Lung (tissue), 12 donors: Measurements from ENCODE around the gene TGFBRAP1. TPM values are rescaled to one million over a fixed set of nuclear protein-coding genes. Genes with fewer than 3 reads are reported as not detected.
A peak's percentile ranks its signal among the peaks of the same experiment; 100 is the strongest.

Experiments used
- ATAC-seq: fragments of 200-7000 bp; cut with Tn5 transposase; one replicate; pipeline ENCODE4 v1.9.1; 2020; ENCODE audit warnings: moderate number of reproducible peaks; ENCODE audit not compliant: insufficient read depth, low FRiP score
- DNase-seq, 3 donors: peaks; one replicate each; pipeline ENCODE4 v3.0.0-alpha.2; 2013 to 2017
- H3K27ac ChIP-seq, 2 donors: one replicate each; pipeline ENCODE4 v1.5.1; 2013; ENCODE audit warnings: mild to moderate bottlenecking in 2 of 2, moderate library complexity in 2 of 2, control low read depth in 1 of 2, inconsistent platforms in 1 of 2, low read depth in 1 of 2, low read length in 1 of 2
- H3K27me3 ChIP-seq, 3 donors: one replicate each; pipeline ENCODE4 v1.5.1; 2013; ENCODE audit warnings: low read length in 2 of 3; ENCODE audit not compliant: control insufficient read depth in 3 of 3, insufficient read depth in 3 of 3
- H3K36me3 ChIP-seq, 4 donors: one replicate each; pipeline ENCODE4 v1.5.1; 2013; ENCODE audit warnings: low read length in 4 of 4, mild to moderate bottlenecking in 1 of 4, moderate library complexity in 1 of 4; ENCODE audit not compliant: control insufficient read depth in 4 of 4, insufficient read depth in 4 of 4
- H3K4me1 ChIP-seq, 5 donors: one replicate each; pipeline ENCODE4 v1.5.1; 2013; ENCODE audit warnings: low read length in 5 of 5, mild to moderate bottlenecking in 2 of 5, moderate library complexity in 1 of 5; ENCODE audit not compliant: control insufficient read depth in 5 of 5, insufficient read depth in 5 of 5
- H3K4me3 ChIP-seq: one replicate; pipeline ENCODE4 v1.5.1; 2013; ENCODE audit warnings: mild to moderate bottlenecking, control low read depth, moderate library complexity
- H3K9ac ChIP-seq, 2 donors: one replicate each; pipeline ENCODE4 v1.5.1; 2013; ENCODE audit warnings: low read length in 2 of 2, control low read depth in 1 of 2; ENCODE audit not compliant: insufficient read depth in 1 of 2
- H3K9me3 ChIP-seq, 4 donors: one replicate each; pipeline ENCODE4 v1.5.1; 2013; ENCODE audit warnings: low read length in 3 of 4, mild to moderate bottlenecking in 1 of 4, moderate library complexity in 1 of 4; ENCODE audit not compliant: control insufficient read depth in 4 of 4, insufficient read depth in 3 of 4
- WGBS, 2 donors: extraction: QIAGEN DNeasy Blood & Tissue Kit; methylation state at CpG; one replicate each; pipeline ENCODE4 v1.1.7; 2013; 5-methylcytosine and 5-hydroxymethylcytosine counted together
- polyA plus RNA-seq, 2 donors: library from polyadenylated mRNA; stranded (reverse); fragments of 200-250 nt; gene quantifications; one replicate each; pipeline ENCODE4 v1.2.1, GENCODE V29; 2013
- total RNA-seq, 2 donors: library from RNA; depleted of rRNA in 1 of 2; stranded (reverse); fragments of >200 nt in 1 of 2; gene quantifications; one replicate each; pipeline ENCODE4 v1.2.1, GENCODE V29; 2014 to 2021
- TF ChIP-seq, protein P1 (sequence below): IDR thresholded peaks from 2 replicates; pipeline ENCODE4 v1.5.1; 2012; ENCODE audit warnings: mild to moderate bottlenecking; ENCODE audit errors: control extremely low read depth, extremely low read depth
- donor health status: control.
- donor health status: control.
- donor health status: Bipolar disorder and iron deficiency.
- donor health status: healthy.
- donor health status: DM: yes; HTN: yes; CAD: no.

The TGFBRAP1 gene
- total and polyA plus RNA-seq, 4 donors: 4.0 to 19.7 (median 12.0) TPM

DNA sequence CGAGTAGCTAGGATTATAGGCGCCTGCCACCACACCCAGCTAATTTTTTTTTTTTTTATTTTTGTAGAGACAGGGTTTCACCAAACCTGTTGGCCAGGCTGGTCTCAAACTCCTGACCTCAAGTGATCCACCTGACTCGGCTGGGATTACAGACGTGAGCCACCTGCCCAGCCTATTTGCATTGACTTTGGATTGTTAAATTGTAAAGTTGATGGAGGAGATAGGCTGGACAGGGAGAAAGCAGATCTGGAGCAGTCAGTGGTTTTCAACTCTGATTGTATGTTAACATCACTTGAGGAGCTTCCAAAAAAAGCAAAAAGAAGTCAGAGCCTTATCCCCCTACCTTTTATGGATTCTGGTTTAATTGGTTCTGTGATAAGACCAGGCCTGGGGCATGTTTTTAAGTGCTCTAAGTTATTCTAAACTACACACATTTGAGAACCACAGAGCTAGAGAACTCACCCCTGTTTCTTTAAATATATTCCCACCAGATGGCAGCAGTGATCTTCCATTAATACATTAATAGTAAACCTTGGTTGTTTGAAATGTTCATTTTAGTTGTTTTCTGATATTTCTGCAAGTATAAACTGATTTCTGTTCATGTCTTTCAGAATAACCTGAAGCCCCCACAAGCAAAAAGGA lies 15.3 kb upstream of the TGFBRAP1 start:
- no peaks in the 10 kb centered on the region for H3K9me3 ChIP-seq

DNA sequence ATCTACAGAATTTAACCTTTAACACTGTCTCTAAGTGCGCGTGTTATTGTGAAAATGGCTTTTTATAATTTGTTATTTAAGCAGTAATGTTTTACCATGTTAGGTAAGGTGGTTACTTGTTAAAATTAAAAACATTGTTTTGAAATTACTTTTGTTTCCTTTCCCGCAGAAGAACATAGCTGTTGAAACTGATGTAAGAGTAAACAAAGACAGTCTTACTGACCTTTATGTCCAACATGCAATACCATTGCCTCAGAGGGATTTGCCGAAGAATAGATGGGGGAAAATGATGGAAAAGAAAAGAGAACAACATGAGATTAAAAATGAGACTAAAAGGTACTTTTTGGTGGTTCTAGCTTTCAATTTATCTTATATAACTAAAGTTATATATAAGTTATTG lies 9.9 kb upstream of the TGFBRAP1 start:
- ATAC-seq (no peak), DNase-seq (no peak)
- Histone ChIP-seq H3K4me3 (no peak overlapping the region), H3K36me3 (peaks cover 5 to 14% (median 11%) of the 10 kb centered on the region in 4 donors), H3K27me3 (no peaks in the 10 kb centered on the region), H3K9me3 (no peaks in the 10 kb centered on the region), H3K27ac (no peak overlapping the region), H3K9ac (no peak overlapping the region), H3K4me1 (peaks cover 4 to 24% (median 8%) of the 10 kb centered on the region in 5 donors)
- WGBS, 2 donors: 84 to 89% methylated on average over 4 of the region's 4 CpGs
- TF ChIP-seq, protein P1, sequence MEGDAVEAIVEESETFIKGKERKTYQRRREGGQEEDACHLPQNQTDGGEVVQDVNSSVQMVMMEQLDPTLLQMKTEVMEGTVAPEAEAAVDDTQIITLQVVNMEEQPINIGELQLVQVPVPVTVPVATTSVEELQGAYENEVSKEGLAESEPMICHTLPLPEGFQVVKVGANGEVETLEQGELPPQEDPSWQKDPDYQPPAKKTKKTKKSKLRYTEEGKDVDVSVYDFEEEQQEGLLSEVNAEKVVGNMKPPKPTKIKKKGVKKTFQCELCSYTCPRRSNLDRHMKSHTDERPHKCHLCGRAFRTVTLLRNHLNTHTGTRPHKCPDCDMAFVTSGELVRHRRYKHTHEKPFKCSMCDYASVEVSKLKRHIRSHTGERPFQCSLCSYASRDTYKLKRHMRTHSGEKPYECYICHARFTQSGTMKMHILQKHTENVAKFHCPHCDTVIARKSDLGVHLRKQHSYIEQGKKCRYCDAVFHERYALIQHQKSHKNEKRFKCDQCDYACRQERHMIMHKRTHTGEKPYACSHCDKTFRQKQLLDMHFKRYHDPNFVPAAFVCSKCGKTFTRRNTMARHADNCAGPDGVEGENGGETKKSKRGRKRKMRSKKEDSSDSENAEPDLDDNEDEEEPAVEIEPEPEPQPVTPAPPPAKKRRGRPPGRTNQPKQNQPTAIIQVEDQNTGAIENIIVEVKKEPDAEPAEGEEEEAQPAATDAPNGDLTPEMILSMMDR: no peak

More for the DNA sequence above, 15.3 kb upstream of the TGFBRAP1 start:
- DNase-seq: peak in 2 of 3 donors; percentile 66 to 74
- H3K9ac ChIP-seq: no peak overlapping the region
- no peak overlapping the region for H3K4me3 ChIP-seq
- no peaks in the 10 kb centered on the region for H3K4me1 ChIP-seq
- 80 to 89% methylated on average over 4 of the region's 4 CpGs for WGBS, 2 donors
- no peaks in the 10 kb centered on the region for H3K27me3 ChIP-seq
- H3K27ac ChIP-seq: no peak overlapping the region
- TF ChIP-seq, protein P1: no peak
- no peak for ATAC-seq
- H3K36me3 ChIP-seq: peaks cover 17 to 44% (median 26%) of the 10 kb centered on the region in 4 donors

DNA sequence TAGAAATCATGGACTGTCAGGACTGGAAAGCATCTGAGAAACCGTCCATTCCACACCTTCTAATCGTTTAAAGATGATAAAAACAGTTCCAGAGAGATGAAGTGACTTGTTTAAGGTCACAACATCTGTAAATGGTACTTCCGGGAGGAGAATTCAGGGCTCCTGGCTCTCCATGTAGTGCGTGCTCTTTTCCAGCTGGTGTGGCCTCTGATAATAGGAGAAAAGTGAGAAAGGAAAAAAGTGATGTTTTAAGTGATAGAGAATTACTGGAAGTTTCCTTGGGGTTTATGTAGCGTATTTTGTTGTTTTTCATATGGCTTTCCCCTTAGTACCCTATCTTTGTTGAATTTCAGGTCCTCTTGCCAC lies 8.5 kb upstream of the TGFBRAP1 start:
- DNase-seq (no peak), ATAC-seq (no peak)
- TF ChIP-seq, protein P1: no peak
- H3K36me3 ChIP-seq: peaks cover 4 to 12% (median 6%) of the 10 kb centered on the region in 4 donors
- WGBS, 2 donors: 8 to 13% methylated on average over 5 of the region's 5 CpGs
- peak overlapping the region; percentile 89 to 93 for H3K27ac ChIP-seq
- H3K4me3 ChIP-seq: peak overlapping the region; percentile 63
- H3K9ac ChIP-seq: peak overlapping the region; percentile 89 to 90
- H3K4me1 ChIP-seq: peaks cover 4 to 24% (median 8%) of the 10 kb centered on the region in 5 donors
- no peaks in the 10 kb centered on the region for H3K9me3 ChIP-seq
- no peaks in the 10 kb centered on the region for H3K27me3 ChIP-seq
